Osteoblast (primary cell): ENCODE measurements around the gene DGKB. TPM values are rescaled to one million over a fixed set of nuclear protein-coding genes. Genes with fewer than 3 reads are reported as not detected.

Experiments
- DNase-seq: peaks from one replicate; pipeline ENCODE4 v3.0.0; 2011; ENCODE audit warnings: low spot score, mixed read lengths; ENCODE audit not compliant: insufficient read length; ENCODE audit errors: missing footprints
- H2AFZ ChIP-seq: 2 replicates; pipeline ENCODE4 v1.6.0; 2011; ENCODE audit warnings: mild to moderate bottlenecking, low read length
- H3K27ac ChIP-seq: 2 replicates; pipeline ENCODE4 v1.5.1; 2011; ENCODE audit warnings: mild to moderate bottlenecking, low read depth, low read length, moderate library complexity
- H3K27me3 ChIP-seq: 2 replicates; pipeline ENCODE4 v1.6.0; 2012; ENCODE audit warnings: mild to moderate bottlenecking, control low read depth, inconsistent platforms, low read length, moderate library complexity; ENCODE audit not compliant: insufficient read depth
- H3K36me3 ChIP-seq: 2 replicates; pipeline ENCODE4 v1.5.1; 2011; ENCODE audit warnings: mild to moderate bottlenecking, low read length, control low read depth, moderate library complexity; ENCODE audit not compliant: insufficient read depth
- H3K4me1 ChIP-seq: 2 replicates; pipeline ENCODE4 v1.5.1; 2011; ENCODE audit warnings: mild to moderate bottlenecking, low read length, control low read depth, moderate library complexity; ENCODE audit not compliant: insufficient read depth
- H3K4me2 ChIP-seq: 2 replicates; pipeline ENCODE4 v1.6.0; 2011; ENCODE audit warnings: mild to moderate bottlenecking, low read length; ENCODE audit not compliant: insufficient read depth
- H3K4me3 ChIP-seq: fragments of 200-600 bp; sonication (generic); 3 replicates; pipeline ENCODE4 v1.5.1; 2012; ENCODE audit warnings: mild to moderate bottlenecking, low read length, inconsistent platforms; ENCODE audit not compliant: insufficient read depth
- H3K79me2 ChIP-seq: 2 replicates; pipeline ENCODE4 v1.6.0; 2012; ENCODE audit warnings: mild to moderate bottlenecking, low read length, control low read depth, inconsistent platforms; ENCODE audit not compliant: insufficient read depth
- H3K9me3 ChIP-seq: 2 replicates; pipeline ENCODE4 v1.5.1; 2011; ENCODE audit warnings: low read depth, low read length, control low read depth
- H4K20me1 ChIP-seq: 2 replicates; pipeline ENCODE4 v1.6.0; 2012; ENCODE audit warnings: mild to moderate bottlenecking, low read length, control low read depth; ENCODE audit not compliant: insufficient read depth
- total RNA-seq: library from RNA; depleted of rRNA; stranded (reverse); fragments of >200 nt; gene quantifications from 2 replicates; pipeline ENCODE4 v1.2.3, GENCODE V29; 2012
- TF ChIP-seq, protein P1 (sequence below): IDR thresholded peaks from 2 replicates; pipeline ENCODE4 v1.5.1; 2011; ENCODE audit warnings: mild to moderate bottlenecking, low read depth, low read length, moderate library complexity; ENCODE audit errors: extremely low read depth

The DGKB gene
- total RNA-seq, 1 donor, result 1.1 TPM

DNA sequence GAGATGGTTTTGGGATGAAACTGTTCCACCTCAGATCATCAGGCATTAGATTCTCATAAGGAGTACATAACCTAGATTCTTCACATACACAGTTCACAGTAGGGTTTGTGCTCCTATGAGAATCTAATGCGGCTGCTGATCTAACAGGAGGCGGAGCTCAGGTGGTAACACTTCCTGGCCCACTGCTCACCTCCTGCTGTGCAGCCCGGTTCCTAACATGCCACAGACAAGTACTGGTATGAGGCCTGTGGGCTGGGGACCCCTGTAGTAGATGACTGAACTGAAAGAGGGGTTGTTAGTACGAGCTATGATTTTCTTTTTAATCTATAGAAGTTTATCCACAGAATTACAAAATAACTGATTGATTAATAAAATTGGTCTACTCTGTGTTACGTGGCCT lies 48.1 kb downstream of the DGKB start:
- Histone ChIP-seq H2AFZ (no peak overlapping the region), H3K36me3 (no peaks in the 10 kb centered on the region), H4K20me1 (no peaks in the 10 kb centered on the region), H3K27me3 (no peaks in the 10 kb centered on the region), H3K79me2 (no peaks in the 10 kb centered on the region), H3K27ac (no peak overlapping the region), H3K4me1 (peaks cover 12% of the 10 kb centered on the region), H3K9me3 (no peaks in the 10 kb centered on the region), H3K4me3 (no peak overlapping the region), H3K4me2 (no peak overlapping the region)
- DNase-seq, result no peak
- TF ChIP-seq, protein P1, sequence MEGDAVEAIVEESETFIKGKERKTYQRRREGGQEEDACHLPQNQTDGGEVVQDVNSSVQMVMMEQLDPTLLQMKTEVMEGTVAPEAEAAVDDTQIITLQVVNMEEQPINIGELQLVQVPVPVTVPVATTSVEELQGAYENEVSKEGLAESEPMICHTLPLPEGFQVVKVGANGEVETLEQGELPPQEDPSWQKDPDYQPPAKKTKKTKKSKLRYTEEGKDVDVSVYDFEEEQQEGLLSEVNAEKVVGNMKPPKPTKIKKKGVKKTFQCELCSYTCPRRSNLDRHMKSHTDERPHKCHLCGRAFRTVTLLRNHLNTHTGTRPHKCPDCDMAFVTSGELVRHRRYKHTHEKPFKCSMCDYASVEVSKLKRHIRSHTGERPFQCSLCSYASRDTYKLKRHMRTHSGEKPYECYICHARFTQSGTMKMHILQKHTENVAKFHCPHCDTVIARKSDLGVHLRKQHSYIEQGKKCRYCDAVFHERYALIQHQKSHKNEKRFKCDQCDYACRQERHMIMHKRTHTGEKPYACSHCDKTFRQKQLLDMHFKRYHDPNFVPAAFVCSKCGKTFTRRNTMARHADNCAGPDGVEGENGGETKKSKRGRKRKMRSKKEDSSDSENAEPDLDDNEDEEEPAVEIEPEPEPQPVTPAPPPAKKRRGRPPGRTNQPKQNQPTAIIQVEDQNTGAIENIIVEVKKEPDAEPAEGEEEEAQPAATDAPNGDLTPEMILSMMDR, result no peak

DNA sequence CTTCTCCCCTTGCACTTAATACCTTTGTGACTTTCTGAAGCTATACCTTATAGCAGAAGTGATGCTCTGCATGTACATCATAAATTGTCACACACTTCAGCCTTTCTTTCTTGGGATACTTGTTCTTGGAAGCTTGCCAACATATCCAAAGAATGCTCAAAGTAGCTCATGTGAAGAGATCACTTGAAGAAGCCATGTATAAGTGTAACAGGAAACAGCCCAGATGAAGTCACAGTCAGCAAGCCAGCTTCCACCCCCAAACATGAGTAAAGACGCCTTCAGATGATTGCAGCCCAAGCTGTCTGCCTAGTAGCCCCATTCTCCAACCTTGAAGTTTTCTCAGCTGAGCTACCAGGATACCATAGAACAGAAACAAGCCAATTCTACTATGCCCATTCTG lies 50.9 kb downstream of the DGKB start:
- H4K20me1 ChIP-seq, result no peaks in the 10 kb centered on the region
- peak; percentile 27 for DNase-seq
- H3K79me2 ChIP-seq, result no peaks in the 10 kb centered on the region
- H3K4me2 ChIP-seq, result no peak overlapping the region
- no peaks in the 10 kb centered on the region for H3K9me3 ChIP-seq
- no peak overlapping the region for H3K4me3 ChIP-seq
- TF ChIP-seq, protein P1, result no peak
- H2AFZ ChIP-seq, result no peak overlapping the region
- H3K4me1 ChIP-seq, result peaks cover 6% of the 10 kb centered on the region
- H3K36me3 ChIP-seq, result no peaks in the 10 kb centered on the region
- no peak overlapping the region for H3K27ac ChIP-seq
- no peaks in the 10 kb centered on the region for H3K27me3 ChIP-seq

DNA sequence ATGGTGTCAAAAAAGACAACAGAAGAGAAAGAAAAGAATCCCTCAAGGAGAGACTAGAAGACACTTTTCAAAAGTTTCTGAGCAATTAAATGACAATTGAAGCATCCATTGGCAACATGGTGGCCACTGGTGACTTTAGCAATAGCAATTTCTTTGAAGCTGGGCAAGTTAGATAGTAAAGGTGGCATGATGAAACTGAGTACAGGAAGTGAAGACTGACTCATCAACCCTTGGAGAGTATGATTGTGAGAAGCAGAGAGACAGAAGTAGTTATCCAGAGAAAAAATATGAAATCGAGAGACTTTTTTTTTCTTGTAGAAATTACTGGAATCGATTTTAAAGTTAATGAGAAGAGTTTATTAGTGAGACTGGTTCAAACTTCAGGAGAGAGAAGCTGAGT lies 52.5 kb downstream of the DGKB start:
- TF ChIP-seq, protein P1, result no peak
- no peak overlapping the region for H3K27ac ChIP-seq
- H2AFZ ChIP-seq, result no peak overlapping the region
- no peaks in the 10 kb centered on the region for H3K79me2 ChIP-seq
- no peak for DNase-seq
- H3K4me1 ChIP-seq, result peaks cover 6% of the 10 kb centered on the region
- no peaks in the 10 kb centered on the region for H3K27me3 ChIP-seq
- no peaks in the 10 kb centered on the region for H3K36me3 ChIP-seq
- no peak overlapping the region for H3K4me2 ChIP-seq
- H4K20me1 ChIP-seq, result no peaks in the 10 kb centered on the region
- no peak overlapping the region for H3K4me3 ChIP-seq
- no peaks in the 10 kb centered on the region for H3K9me3 ChIP-seq

DNA sequence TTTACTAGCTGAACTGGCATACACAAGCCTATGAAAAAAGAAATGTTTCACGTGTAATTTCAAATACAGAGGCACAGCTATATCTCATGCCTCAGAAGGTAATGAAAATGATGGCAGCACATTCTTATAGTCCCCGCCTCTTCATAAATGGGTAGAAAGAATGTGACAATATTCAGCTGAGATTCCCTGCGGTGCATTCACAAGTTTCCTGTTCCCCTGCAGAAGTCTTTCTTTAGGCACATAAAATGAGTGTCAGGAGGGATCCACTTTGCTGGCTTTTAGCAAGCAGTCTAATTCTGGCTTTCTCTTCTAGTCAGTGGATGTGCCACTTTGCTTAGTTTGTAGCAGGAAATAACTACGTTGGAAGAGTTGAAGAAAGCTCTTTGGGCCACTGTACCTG lies 56.1 kb downstream of the DGKB start:
- Histone ChIP-seq H3K4me3 (no peak overlapping the region), H3K27me3 (no peaks in the 10 kb centered on the region), H3K4me1 (peaks cover 15% of the 10 kb centered on the region), H4K20me1 (no peaks in the 10 kb centered on the region), H3K9me3 (no peaks in the 10 kb centered on the region), H3K4me2 (no peak overlapping the region), H3K36me3 (no peaks in the 10 kb centered on the region), H3K79me2 (no peaks in the 10 kb centered on the region), H2AFZ (no peak overlapping the region), H3K27ac (no peak overlapping the region)
- DNase-seq, result no peak
- TF ChIP-seq, protein P1, result no peak
